ENCODE results near the gene XPO6.

The XPO6 gene

DNA sequence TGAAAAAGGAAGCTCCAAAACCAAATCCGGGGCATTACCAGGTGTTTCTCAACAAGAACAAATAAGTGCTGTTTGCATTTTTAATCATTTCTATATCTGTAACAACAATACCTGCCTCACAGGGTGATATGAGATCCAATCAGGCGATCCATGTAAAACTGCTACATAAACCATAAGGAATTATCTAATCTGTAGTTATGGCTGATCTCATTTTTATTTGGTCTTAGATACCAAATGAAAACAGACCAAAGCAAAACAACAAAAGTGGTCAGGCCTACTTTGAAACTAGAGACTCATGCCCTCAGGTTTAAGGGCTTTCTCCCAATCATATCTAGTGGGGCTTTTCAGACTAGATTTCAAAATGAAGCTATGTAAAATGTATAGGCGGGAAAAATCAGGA, 28.3 kb downstream of the XPO6 start:
- DNase-seq = no peak

DNA sequence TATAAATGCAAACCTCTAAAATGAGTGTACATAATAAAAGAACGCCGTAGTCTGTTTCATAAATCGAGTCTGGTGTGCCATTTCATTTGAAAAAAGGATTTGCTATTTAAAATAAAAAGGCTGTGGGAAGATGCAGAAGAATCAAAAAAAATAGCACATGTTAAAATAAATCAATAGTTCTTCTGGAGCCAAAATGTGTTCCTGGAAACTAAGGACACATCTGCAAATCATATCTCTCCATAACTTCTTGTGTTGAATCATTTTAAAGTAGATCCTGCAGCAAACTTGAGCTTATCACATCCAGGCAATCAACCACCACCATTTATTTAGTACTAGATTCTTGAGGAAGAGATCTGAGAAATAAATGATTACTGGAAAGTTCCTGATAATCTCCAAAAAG, 29.0 kb downstream of the XPO6 start:
- no peak for DNase-seq

DNA sequence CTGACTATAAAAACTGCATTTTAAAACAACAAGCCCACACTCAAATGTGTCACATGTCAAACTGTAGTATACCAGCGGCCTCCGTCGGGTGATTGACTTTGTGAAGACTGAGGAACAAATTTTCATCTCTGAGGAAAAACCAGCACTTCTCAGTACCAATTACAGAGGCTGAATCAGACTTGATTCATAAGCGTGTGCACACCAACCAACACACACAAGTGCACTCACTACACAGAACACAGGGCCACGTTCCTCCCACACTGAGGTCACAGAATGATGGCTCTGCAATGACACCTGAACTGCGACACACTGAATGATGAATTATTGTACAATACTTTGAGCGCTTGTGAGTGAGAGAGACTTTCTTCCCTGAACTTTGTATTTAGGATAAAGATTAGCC, 29.6 kb downstream of the XPO6 start:
- DNase-seq = no peak

GRCh38 chr16:28181515-28181914, 30.2 kb downstream of the XPO6 start:
- DNase-seq = no peak

DNA sequence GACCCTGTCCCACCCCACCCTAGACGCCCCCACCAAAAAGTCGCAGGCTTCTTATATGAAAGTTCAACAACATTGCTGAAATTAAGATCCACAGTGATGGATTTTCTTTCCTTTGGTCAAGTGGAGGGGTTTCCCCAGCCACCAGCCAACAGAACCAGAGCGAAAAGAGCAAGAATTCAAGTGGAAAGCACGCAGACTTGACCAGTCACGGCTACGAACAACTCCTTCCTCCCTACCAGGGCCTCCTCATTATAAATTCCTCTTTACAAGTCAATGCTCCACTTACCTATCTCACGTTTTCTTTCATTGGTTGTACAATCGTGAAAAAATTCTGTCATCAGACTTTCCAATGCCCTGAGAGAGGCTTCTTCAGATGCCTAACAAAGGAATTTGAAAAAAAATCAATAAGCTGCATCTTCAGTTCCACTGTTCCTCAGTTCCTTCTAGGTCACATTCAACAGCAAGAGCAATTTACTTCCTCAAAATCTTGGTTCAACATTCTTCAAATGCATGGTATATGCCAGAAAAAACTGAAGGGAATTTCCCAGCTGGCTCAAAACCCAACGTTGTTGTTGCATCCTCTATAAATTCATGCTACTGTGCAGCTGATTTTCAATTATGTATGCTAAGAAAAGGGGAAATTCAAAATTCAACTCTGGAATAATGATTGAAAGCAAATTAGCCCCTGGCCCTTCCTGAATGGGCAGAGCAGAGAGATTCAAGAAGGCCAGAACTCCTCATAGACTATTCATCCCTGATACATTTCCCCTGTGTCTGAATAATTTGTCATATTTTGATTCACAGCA, 30.9 kb downstream of the XPO6 start:
- no peak for DNase-seq

GRCh38 chr16:28179354-28179753, 32.4 kb downstream of the XPO6 start:
- no peak for DNase-seq

DNA sequence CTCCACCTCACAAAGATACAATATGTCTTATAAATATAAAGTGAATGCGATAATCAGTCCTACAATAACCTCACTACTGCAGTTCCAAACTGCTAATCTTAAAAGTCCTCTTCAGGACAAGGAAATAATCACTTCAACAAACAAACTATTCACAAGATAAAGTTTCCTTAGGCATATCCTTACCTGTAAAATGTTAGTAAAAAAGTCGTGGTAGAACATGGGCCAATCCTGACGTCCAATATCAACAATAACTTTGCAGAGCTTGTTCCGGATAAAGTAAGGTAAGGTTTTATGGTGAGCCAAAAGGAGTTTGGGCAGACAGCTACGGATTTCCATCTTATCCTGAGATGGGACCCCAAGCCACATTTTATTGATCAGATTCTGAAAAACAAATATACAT, 36.0 kb downstream of the XPO6 start:
- no peak for DNase-seq

DNA sequence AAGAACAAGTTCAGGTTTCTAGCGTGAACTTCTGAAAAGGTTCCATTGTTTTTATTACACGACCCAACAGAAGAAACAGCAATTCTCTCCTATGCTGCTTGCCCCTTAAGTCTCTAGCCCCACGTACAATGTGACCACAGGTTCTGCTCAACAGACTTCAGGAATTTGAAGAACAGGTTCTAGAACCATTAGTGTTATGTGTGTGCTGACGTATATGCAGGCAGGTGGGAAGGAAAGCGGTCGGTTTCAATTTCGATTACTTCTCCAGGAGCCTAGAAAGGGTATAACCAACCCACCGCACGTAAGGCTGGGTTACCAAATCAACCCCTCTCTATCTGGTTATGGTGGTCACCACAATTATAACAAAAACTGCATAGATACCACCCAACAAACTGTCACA, 39.4 kb downstream of the XPO6 start:
- DNase-seq = no peak

DNA sequence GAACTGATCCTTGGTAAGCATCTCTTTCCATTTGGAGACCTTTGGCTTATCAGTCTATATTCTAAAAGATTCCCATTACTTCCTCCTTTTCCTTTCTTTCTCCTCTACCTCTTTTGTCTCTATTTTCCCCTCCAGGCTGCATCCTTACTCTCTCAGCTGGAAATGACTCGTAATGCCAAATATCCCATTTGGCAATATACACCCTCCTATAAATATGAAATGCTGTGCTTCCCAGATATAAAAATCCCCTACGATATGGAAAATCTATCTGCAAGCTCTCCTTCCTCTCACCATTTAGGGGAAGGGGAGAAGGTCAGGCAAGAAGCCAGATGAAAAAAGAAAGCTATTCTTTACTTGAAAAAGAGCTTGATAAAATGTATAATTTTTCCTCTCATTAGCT, 39.9 kb downstream of the XPO6 start:
- DNase-seq = no peak

DNA sequence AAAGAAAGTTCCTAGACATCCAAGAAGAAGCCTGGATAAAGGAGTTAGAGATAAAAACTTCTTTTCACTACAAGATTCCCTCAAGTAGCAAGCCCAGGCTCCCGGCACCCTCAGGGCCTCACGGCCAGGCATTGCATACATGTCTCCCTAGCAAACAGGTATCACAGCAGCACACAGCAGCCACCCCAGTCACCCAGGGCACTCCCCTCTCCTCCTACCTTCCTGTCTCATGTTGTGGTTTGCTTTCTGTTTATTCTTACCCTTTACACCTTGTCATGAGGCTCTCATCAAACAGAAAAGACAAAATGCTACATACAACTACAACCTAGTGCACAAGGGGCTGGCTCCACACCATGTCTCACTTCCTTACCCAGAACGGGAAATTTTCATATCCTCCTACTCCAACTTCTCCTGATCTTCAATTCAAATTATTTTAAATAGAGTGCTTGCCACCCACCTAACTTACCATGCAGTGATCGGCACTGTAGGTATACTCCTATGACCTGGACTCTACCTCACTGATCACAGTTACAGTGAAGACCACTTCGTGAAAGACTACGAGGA, 42.7 kb downstream of the XPO6 start:
- no peak for DNase-seq

GRCh38 chr16:28167730-28168129, 44.0 kb downstream of the XPO6 start:
- no peak for DNase-seq

- no peak for DNase-seq
These were observed 44.5 kb downstream of the XPO6 start for GRCh38 chr16:28167221-28167620.

DNA sequence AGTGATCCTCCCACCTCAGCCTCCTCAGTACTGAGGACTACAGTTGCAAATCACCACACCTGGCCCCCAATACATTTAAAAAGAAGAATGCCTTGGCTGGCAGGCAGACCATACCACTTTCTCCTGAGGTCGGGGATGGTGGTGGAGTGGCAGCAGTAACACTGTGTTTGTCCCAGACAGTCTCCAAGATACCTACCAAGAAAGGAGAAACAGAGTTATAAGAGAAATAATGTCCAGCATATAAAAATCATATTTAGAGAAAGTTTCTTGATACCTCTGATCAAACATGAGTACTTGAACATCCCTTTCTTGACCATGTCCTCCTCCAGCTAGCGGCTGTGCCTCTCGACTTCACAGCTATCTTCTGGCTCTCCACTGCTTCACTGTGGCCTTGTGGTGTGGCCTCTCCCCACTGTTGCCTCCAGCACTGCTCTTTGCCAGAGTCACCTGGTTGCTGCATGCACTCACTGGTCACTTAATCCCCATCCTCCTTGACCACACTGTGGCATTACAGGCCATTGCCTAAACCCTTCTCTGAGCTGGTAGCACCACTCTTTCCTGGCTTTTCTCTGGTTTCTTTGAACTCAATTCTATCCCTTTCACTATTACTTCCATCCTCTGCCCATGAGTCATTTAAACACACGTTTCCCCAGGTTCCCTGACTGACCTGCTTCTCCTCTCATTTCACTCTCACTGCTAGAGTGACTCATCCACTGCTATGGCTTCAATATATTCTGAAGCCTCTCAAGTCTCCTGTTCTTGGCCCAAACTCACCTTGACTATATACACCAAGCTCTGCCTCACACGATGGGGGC, 45.2 kb downstream of the XPO6 start:
- no peak for DNase-seq

- DNase-seq = no peak
These were observed 46.2 kb downstream of the XPO6 start for GRCh38 chr16:28165598-28165997.

GRCh38 chr16:28164140-28164539, 47.6 kb downstream of the XPO6 start:
- no peak for DNase-seq

DNA sequence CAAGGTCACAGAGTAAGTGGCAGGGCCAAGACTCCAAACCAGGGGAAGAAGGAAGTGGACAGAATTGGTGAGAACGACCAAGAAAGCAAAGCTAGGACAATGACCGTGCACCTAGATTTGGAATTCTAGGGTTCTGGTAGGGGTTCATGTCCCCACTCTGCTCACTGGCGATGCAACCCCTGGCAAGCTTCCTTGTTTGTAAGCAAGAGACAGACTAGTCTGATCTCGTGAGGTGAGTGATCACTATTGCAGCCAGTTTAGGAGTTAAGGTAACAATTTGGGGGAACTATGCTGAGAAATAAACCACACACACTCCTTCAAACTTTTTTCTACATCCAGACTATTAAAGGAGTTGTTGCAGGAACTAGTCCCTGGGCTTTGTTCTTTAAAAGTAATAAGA, 48.1 kb downstream of the XPO6 start:
- no peak for DNase-seq

DNA sequence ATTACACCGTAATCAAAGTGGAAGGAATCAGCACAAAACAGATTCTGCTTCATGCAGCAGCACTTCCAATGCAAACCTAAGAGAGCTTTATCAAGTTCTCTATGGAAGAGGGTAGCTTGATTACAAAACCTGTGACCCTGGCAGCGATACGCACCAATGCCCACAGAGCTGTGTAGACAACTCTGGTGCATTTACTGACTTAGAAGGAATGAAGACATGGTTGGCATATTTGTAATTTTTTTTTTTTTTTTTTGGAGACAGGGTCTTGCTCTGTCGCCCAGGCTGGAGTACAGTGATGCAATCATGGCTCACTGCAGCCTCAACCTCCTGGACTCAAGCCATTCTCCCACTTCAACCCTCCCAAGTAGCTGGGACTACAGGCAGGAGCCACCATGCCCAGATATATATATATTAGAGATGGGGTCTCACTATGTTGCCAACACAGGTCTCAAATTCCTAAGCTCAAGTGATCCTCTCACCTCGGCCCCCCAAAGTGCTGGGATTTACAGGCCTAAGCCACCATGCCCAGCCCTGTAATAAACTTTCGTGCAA, 49.4 kb downstream of the XPO6 start:
- DNase-seq = no peak

DNA sequence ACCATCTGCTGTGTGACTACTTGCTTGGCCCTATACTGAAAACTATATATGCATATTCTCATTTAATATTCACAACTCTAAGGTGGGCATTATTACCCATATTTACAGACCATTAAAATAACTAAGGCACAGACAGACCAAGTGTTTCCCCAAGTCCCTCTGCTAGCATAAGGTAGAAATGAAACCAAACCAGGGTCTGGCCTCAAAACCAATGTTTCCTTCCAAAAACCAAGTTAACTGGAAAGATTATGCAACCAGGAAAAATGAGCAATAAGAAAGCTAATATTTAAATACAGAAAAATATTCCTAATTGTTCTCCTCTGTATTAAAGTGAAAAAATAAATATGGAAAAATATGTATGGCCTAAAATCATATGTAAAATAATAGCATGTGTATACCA, 50.1 kb downstream of the XPO6 start:
- DNase-seq = no peak

GRCh38 chr16:28158136-28158535, 53.6 kb downstream of the XPO6 start:
- DNase-seq = no peak

- DNase-seq = no peak
These were observed 55.6 kb downstream of the XPO6 start for GRCh38 chr16:28156056-28156680.

GRCh38 chr16:28155293-28155692, 56.5 kb downstream of the XPO6 start:
- no peak for DNase-seq

- no peak for DNase-seq
These were observed 60.6 kb downstream of the XPO6 start for GRCh38 chr16:28151180-28151579.
